Thoracic aorta (tissue), 2 donors: ENCODE results near the gene FRMD6. TPM values are rescaled to one million over a fixed set of nuclear protein-coding genes. Genes with fewer than 3 reads are reported as not detected.

Experiments used
- ATAC-seq: fragments of 150-250 bp; one replicate; pipeline ENCODE4 v1.8.0; 2017; ENCODE audit warnings: low read depth; ENCODE audit not compliant: insufficient number of reproducible peaks, low FRiP score
- DNase-seq: peaks from one replicate; pipeline ENCODE4 v3.0.0-alpha.2; 2020; ENCODE audit warnings: low spot score
- H3K27ac ChIP-seq, 2 donors: fragments of 200-600 bp; sonication (generic); 1 replicate in 1 of 2; 2 replicates in 1 of 2; pipeline ENCODE4 v1.5.1; 2016; ENCODE audit warnings: mild to moderate bottlenecking in 2 of 2, moderate library complexity in 2 of 2
- H3K27me3 ChIP-seq: fragments of 200-600 bp; sonication (generic); replicated peaks from 2 replicates; pipeline ENCODE4 v1.6.0; 2016; ENCODE audit warnings: mild to moderate bottlenecking; ENCODE audit not compliant: insufficient read depth
- H3K36me3 ChIP-seq: fragments of 200-600 bp; sonication (generic); one replicate; pipeline ENCODE4 v1.5.1; 2016
- H3K4me1 ChIP-seq, 2 donors: fragments of 200-600 bp; sonication (generic); 1 replicate in 1 of 2; 2 replicates in 1 of 2; pipeline versions ENCODE4 v1.5.1 to v1.6.0; 2016; ENCODE audit warnings: low read depth in 2 of 2, mild to moderate bottlenecking in 1 of 2; ENCODE audit not compliant: control insufficient read depth in 1 of 2
- H3K4me3 ChIP-seq: fragments of 200-600 bp; sonication (generic); 2 replicates; pipeline ENCODE4 v1.5.1; 2016; ENCODE audit warnings: mild to moderate bottlenecking
- H3K9me3 ChIP-seq: fragments of 200-600 bp; sonication (generic); 2 replicates; pipeline ENCODE4 v1.5.1; 2016
- total RNA-seq, 2 donors: library from RNA; depleted of rRNA; stranded (reverse); fragments of >200 nt; gene quantifications; one replicate each; pipeline versions ENCODE4 v1.1.0 to v1.2.3, GENCODE V29; 2016
- TF ChIP-seq, protein P1 (sequence below): fragments of 200-600 bp; sonication (generic); IDR thresholded peaks from one replicate; pipeline ENCODE4 v1.5.1; 2019; ENCODE audit warnings: antibody characterized with exemption

Gene FRMD6
- total RNA-seq, result 10 to 100 TPM; 72.3 to 79.6 TPM

DNA sequence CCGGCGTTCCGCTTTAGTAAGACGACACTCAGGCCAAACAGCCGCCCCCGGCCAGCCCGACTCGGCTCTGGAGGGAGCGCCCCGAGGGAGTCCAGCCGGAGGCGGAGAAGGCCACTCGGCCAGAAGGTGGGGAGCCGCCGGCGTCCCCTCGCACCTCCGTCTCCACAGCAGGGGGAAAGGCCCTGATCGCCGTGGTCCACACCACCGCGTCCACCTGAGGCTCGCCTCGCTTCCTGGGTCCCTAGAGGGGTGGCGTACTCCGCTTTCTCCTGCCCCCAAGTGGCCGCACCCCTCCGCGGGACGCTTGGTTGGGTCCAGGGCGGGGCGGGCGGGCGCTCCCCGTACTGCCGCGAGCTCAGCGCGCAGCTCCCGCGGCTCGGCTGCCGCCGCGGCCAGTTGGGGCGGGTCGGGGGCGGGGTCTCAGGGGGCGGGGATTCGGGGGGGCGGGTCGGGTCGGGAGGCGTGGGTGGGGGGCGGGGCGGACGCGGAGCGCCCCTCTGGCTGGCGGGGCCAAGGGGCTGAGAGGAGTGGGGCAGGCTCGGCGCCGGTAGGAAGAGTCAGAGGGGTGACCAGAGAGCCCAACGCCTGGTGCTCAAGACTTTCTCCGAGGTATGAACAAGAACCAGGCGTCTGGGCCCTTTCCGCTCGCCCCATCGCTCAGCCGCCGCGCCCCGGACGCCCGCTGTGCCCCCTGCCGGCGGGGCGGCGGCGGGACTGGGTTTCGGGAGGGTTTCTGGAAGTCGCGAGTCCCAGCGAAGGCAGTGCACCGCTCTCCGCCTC, at the start of gene FRMD6:
TSS of gene FRMD6 (plus strand) at position 523 of the 780 bp plus-strand sequence. CDS start 37,927 bp downstream, outside the sequence.
- peak within 1 kb of the TSS; percentile 93 to 95 for H3K27ac ChIP-seq
- H3K4me3 ChIP-seq, result peak within 1 kb of the TSS; percentile 99
- H3K27me3 ChIP-seq, result no peaks in the 10 kb centered on the region
- peak; percentile 77 for ATAC-seq
- TF ChIP-seq, protein P1, sequence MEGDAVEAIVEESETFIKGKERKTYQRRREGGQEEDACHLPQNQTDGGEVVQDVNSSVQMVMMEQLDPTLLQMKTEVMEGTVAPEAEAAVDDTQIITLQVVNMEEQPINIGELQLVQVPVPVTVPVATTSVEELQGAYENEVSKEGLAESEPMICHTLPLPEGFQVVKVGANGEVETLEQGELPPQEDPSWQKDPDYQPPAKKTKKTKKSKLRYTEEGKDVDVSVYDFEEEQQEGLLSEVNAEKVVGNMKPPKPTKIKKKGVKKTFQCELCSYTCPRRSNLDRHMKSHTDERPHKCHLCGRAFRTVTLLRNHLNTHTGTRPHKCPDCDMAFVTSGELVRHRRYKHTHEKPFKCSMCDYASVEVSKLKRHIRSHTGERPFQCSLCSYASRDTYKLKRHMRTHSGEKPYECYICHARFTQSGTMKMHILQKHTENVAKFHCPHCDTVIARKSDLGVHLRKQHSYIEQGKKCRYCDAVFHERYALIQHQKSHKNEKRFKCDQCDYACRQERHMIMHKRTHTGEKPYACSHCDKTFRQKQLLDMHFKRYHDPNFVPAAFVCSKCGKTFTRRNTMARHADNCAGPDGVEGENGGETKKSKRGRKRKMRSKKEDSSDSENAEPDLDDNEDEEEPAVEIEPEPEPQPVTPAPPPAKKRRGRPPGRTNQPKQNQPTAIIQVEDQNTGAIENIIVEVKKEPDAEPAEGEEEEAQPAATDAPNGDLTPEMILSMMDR, result peak; percentile 82
- H3K4me1 ChIP-seq, result peaks cover 10 to 39% of the 10 kb centered on the region in 2 donors
- DNase-seq, result peak; percentile 54
- no peaks in the 10 kb centered on the region for H3K9me3 ChIP-seq
- no peaks in the 10 kb centered on the region for H3K36me3 ChIP-seq

DNA sequence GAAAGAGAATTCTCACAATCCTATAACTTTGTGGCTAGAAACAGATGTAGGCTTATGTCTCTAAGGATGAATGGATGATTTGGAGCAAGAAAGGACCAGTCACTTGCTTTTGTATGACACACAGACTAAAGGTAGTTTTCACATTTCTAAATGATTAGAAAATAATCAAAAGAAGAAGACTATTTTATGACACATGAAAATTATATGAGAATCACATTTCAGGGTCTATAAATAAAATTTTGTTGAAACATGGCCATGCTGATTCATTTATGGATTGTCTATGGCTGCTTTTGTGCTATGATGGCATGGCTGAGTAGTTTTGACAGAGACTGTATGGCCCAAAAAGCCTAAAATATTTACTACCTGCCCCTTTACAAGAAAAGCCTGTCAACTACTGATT, 49.4 kb upstream of the FRMD6 start:
- TF ChIP-seq, protein P1, result no peak
- peaks cover 7 to 25% of the 10 kb centered on the region in 2 donors for H3K4me1 ChIP-seq
- no peaks in the 10 kb centered on the region for H3K36me3 ChIP-seq
- no peaks in the 10 kb centered on the region for H3K9me3 ChIP-seq
- no peak overlapping the region for H3K27ac ChIP-seq
- ATAC-seq (no peak), DNase-seq (no peak)
- H3K4me3 ChIP-seq, result no peak overlapping the region
- H3K27me3 ChIP-seq, result no peaks in the 10 kb centered on the region

- H3K4me1 ChIP-seq, result peaks cover 7 to 25% of the 10 kb centered on the region in 2 donors
- H3K27me3 ChIP-seq, result no peaks in the 10 kb centered on the region
- H3K4me3 ChIP-seq, result no peak overlapping the region
- no peaks in the 10 kb centered on the region for H3K9me3 ChIP-seq
- no peak overlapping the region for H3K27ac ChIP-seq
- TF ChIP-seq, protein P1, result no peak
- no peak for ATAC-seq
- no peak for DNase-seq
- H3K36me3 ChIP-seq, result no peaks in the 10 kb centered on the region
Measured at GRCh38 chr14:51603495-51603894, 48.2 kb upstream of the FRMD6 start.

- Histone ChIP-seq H3K4me1 (peaks cover 7 to 25% of the 10 kb centered on the region in 2 donors), H3K27me3 (no peaks in the 10 kb centered on the region), H3K36me3 (no peaks in the 10 kb centered on the region), H3K9me3 (no peaks in the 10 kb centered on the region), H3K27ac (no peak overlapping the region), H3K4me3 (no peak overlapping the region)
- TF ChIP-seq, protein P1, result no peak
- DNase-seq, result no peak
- ATAC-seq, result no peak
Measured at GRCh38 chr14:51604073-51604472, 47.6 kb upstream of the FRMD6 start.

DNA sequence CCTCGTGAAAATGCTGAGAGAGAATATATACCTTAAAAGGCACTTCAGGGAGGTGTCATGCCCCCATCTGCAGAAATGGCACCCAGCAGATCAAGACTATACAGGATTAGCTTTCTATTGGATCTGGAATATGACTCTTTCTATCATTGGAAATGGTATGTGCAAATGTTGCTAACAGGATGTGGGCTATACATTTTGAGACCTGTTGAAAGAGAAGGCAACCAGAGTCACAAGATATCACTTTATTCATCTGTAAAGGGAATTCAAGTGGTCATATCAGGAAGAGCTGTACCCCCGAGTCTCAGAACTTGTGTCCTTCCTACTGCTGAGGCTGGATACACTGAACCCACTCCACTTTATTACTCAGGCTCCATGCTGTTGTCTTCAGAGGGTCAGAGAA, 46.1 kb upstream of the FRMD6 start:
- TF ChIP-seq, protein P1, result no peak
- H3K36me3 ChIP-seq, result no peaks in the 10 kb centered on the region

More for the DNA sequence above, 46.1 kb upstream of the FRMD6 start:
- no peak overlapping the region for H3K27ac ChIP-seq
- no peaks in the 10 kb centered on the region for H3K9me3 ChIP-seq
- ATAC-seq (no peak), DNase-seq (no peak)
- H3K4me3 ChIP-seq, result no peak overlapping the region
- H3K27me3 ChIP-seq, result no peaks in the 10 kb centered on the region
- H3K4me1 ChIP-seq, result peaks cover 7 to 14% of the 10 kb centered on the region in 2 donors
